Kasumi-1 (cell line): ENCODE measurements around the gene TGM1.
"Not testable (repeated sequence)": the region's sequence is repeated elsewhere in the genome, so short reads cannot be mapped to it uniquely, and the experiment has no call there.

ENCODE experiments used
- DNase-seq, 2 experiments: peaks; one replicate each; lab custom pipeline; 2025; lab: John Stamatoyannopoulos, UW

TGM1 gene

GRCh38 chr14:24207104-24207551 is 55.8 kb downstream of the TGM1 start:
- DNase-seq = no peak

GRCh38 chr14:24206260-24207103 is 56.5 kb downstream of the TGM1 start:
- no peak for DNase-seq

GRCh38 chr14:24204163-24205146 is 58.5 kb downstream of the TGM1 start:
- no peak for DNase-seq

- DNase-seq = not testable (repeated sequence)
These were observed 59.6 kb downstream of the TGM1 start for GRCh38 chr14:24203249-24203886.

GRCh38 chr14:24202538-24202937 is 60.4 kb downstream of the TGM1 start:
- not testable (repeated sequence) for DNase-seq
